GM18505 (cell line): ENCODE data around the gene FMNL2.

ENCODE experiments used
- ATAC-seq: cut with Tn5 transposase; IDR thresholded peaks from one replicate; pipeline ENCODE4 v1.9.1; 2021; ENCODE audit not compliant: unreplicated experiment
- POLR2A ChIP-seq: IDR thresholded peaks from 4 replicates; pipeline ENCODE4 v1.6.1; 2011; ENCODE audit warnings: borderline replicate concordance; ENCODE audit not compliant: insufficient read depth, insufficient read length; ENCODE audit errors: extremely low read depth

FMNL2 gene

DNA sequence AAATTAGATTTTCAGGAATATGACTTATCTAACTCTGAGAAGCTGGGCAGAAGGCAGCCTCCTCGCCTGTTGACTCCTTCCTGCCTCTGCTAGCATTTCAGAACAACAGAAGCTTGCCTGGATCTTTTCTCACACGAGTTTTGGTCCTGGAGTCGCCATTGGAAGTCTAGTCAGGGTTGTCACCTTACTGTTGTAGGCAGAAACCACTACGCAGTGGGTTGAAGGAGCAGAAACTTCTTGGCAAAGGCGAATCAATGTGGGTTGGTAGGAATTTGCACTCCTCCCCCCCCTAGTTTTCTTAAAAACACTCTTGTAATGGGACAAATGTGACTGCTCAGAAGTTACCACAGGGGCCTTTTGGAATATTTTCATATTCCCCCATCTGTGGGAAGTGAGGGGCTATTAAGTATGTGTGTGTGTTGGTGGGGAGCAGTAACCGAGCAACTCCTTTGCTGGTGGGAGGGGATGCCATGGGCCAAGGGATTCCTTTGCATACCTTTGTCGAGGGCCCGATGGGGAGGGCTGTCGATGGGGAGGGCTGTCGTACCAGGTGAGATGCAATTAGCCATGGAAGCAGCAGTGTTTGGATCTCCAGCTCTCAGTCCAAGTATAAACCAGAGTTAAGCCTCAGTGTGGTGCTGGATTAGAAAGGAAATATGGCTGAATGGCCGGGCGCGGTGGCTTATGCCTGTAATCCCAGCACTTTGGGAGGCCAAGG, 117.4 kb downstream of the FMNL2 start:
- no peak for TF ChIP-seq POLR2A
- no peak for ATAC-seq

DNA sequence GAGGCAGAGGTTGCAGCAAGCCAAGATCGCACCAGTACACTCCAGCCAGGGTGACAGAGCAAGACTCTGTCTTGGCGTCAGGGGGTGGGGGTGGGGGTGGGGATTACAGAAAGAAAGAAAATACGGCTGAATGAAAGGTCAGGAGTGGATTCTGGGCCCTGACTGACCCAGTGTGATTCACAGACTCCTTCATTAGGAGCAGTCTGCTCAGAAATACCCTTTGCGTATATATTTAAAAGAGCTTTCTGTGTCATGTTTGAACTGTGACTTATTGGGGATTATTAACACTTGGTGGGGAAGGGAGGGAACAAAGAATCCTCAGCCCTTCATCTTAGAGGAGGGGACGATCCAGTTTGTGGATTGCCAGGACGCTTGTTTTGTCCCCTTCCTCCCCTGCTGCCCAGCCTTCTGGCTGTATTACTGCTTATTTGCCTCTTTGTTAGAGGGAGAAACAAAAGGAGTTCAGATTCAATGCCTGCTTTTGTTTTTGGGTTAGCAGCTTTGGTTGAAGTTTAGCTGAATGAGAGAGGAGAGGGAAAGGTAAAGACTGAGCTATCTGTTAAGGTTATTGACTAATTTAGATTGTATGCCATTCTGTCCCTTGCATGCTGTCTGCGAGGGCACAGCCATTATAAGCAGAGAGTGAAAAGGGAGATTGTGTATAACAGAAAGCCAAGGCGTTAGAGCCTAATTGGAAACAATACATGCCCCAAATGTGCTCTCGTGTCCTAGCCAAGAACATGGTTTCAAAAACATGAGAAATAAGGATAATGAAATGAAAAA, 118.3 kb downstream of the FMNL2 start:
- TF ChIP-seq POLR2A: no peak

DNA sequence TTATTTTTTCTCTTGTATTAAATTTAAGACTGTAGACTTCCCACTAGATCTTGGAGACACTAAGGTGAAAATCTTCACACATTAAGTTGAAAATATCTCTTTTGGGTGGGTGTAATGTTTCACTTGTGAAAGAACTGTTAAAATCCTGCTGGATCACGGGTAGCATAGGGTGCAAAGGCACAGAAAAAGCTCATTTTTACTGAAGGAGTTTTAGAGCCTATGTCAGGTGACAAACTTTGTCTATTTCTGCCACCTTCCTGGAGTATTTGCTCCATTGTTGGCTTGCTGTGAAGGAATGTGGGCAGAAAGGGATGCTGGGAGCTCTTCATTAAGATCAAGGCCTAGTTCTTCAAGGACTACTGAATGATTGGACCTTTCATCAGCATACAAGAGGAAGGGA, 119.4 kb downstream of the FMNL2 start:
- ATAC-seq: no peak

More for the DNA sequence above, 118.3 kb downstream of the FMNL2 start:
- no peak for ATAC-seq

DNA sequence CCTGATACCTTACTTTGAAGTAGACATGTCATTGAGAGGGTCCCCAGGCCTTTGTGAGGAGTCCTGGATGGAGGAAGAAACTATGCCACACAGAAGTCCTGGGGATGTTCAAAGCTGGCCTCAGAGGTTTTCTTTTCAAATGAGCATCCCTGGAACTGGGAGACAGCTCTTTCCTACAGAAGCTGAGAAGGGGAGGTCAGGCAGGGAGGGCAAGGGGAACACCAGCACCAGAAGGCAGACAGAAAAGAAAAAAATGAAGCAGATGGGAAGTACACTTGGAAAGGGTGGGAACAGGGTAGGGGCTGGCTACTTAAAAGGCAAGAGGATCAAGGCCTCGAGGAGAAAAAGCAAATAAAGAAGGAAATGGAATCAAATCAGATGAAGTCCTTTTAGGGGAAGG, 120.0 kb downstream of the FMNL2 start:
- no peak for ATAC-seq
- no peak for TF ChIP-seq POLR2A

More for the DNA sequence above, 119.4 kb downstream of the FMNL2 start:
- TF ChIP-seq POLR2A: no peak

DNA sequence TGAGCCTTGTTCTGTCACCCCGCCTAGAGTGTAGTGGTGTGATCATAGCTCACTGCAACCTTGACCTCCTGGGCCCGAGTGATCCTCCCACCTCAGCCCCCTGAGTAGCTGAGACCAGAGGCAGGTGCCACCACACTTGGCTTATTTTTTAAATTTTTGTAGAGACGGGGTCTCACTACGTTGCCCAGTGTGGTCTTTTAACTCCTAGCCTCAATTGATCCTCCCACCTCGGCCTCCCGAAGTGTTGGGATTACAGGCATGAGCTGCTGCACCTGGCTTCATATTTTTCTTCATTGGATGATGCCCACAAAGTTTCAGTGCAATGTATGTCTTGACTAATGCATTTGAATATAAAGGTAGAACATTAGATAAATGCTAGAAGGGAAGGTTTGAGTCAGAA, 120.8 kb downstream of the FMNL2 start:
- no peak for TF ChIP-seq POLR2A
- ATAC-seq: no peak

DNA sequence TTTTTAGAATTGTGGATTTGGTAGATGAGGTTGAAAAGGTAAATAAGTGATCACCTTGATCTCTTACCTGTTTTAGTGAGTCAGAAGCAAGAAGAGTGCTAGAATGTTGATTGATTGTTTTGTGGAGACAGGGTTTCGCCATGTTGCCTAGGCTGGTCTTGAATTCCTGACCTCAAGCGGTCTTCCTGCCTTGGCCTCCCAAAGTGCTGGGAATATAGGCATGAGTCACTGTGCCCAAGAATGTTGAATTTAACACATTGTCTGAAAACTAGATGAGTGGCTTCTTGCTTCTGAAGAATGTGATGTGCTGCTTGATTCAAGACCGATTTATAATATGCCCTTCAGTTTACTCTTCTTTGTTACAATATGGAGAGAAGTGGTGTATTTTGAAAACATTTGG, 121.3 kb downstream of the FMNL2 start:
- no peak for ATAC-seq

DNA sequence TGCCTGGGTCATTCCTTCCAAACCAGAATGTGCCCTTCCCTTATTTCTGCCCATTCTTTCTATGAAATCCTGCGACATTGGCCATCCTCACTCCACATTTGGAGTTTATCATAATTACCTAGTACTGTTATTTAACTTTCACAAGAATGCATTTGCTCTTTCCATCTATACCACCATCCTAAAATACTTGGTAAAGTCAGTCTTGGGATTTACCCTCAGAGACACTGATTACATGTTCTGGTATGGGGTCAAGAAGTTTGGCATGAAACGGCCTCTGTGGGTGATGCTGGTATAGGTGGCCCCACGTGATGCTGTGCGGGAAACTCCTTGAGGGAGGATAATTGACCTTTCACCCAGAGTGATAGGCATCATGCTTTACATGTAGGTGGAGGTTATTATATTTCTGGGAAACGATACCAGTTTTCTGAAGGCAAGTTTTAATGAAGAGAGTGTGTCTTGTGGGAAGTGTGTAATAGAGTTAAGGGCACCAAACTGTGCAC, 123.5 kb downstream of the FMNL2 start:
- ATAC-seq: no peak

More for the DNA sequence above, 121.3 kb downstream of the FMNL2 start:
- no peak for TF ChIP-seq POLR2A

DNA sequence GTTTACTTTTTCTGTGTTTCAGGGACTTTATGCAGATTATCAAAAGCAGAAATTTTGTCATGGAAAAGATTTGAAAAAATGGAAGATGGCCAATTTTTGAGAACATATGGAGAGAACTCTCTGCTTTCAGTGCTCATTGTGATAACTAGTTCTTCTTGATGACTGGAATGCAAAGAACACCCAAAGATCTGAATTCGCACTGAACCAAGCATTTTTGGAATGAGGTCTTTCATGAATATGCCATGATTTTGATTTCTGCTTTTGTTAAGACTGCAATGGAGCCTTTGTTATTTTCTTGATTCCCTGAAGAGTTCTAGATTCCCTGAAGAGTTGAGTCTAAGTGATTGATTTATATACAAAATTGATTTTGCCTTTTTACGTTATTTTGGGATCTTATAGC, 124.1 kb downstream of the FMNL2 start:
- no peak for TF ChIP-seq POLR2A
- no peak for ATAC-seq

More for the DNA sequence above, 123.5 kb downstream of the FMNL2 start:
- no peak for TF ChIP-seq POLR2A

DNA sequence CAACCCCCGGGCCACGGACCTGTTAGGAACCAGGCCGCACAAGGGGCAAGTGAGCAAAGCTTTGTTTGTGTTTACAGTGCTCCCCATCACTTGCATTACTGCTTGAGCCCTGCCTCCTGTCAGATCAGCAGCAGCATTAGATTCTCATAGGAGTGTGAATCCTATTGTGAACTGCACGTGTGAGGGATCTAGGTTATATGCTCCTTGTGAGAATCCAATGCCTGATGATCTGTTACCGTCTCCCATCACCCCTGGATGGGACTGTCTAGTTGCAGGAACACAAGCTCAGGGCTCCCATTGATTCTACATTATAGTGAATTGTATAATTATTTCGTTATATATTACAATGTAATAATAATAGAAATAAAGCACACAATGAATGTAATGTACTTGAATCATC, 125.6 kb downstream of the FMNL2 start:
- TF ChIP-seq POLR2A: no peak
- ATAC-seq: no peak

DNA sequence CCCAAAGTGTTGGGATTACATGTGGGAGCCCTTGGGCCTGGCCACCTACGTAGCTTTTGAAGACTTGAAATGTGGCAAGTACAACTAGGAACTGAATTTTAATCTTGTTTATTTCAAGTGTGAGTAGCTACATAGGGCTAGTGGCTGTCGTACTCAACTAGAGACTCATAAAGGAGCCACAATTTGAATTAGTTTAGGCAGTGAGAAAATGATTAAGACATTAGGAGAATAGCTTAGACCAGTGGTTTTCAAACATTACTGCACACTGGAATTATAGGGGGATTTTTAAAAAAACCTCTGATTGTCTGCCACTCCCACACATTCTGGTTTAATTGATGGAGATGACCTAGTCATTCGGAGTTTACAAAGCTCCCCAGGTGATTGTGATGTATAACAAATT, 127.1 kb downstream of the FMNL2 start:
- ATAC-seq: no peak
- TF ChIP-seq POLR2A: no peak

DNA sequence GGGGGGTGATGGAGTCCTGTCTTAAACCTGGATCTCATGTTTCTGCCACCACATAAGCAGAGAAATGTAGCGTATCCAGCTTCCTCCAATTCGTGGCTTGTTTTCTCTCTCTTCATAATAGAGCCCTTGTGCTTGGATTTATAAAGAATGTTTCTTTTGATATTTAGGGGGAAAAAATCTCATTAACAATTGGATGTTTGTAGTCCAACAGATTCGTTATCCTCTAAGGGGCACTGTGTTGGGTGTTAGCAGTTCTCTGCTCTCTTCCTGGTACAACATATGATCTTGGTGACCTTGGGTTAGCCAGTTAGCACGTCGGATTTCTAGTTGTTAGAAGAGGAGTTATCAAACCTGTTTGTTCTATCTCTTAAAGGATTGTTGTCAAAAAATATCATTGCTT, 127.8 kb downstream of the FMNL2 start:
- no peak for ATAC-seq
- no peak for TF ChIP-seq POLR2A

DNA sequence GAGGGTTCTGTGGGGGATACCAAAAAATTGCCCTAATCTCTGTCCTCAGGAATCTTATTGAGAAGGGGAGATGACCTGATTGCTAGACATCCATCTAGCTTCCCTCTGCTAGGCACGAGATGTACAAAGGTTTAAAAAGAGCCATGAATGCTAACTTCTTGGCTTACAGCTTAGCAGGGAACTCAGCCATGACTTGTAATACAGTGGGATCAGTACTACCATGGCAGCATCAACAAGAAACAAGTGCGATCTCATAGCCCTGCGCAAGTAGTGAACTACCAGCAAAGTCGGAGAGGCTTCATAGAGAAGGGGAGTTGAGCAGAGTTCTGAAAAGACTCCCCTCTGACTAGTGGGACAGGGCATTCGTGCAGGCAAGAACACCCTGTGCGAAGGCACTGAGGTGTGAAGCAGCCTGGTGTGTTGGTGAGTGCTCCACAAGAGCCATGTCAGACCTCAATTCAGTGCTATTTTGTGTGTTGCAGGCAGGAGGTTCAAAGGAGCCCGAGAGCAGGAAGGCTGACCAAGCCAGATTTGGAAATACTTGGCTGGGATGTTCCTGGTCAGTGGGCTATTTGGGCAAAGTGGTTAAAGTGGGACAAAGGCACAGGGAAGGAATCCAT, 130.0 kb downstream of the FMNL2 start:
- no peak for ATAC-seq
- TF ChIP-seq POLR2A: no peak

DNA sequence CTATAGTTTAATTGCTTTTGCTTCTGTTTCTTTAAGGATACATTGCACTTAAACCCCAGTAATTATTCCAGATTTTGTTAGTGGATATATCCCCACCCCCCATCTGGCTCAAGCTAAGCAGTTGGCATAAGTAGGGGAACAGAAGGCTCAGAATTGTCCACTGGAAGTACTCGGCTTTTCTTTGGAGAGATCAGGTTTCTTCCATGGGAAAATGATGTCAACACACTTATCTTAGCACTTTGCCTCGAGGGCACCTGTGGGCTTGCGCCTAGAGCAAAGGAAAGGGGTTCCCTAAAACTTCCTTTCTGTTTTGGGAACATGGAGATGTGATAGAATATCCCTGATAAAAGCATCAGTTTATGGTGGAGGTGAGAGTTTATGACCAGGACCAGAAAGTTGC, 130.6 kb downstream of the FMNL2 start:
- ATAC-seq: no peak
- no peak for TF ChIP-seq POLR2A
